Measurements from ENCODE around the gene NEDD4. TPM values are rescaled to one million over a fixed set of nuclear protein-coding genes. Genes with fewer than 3 reads are reported as not detected.
"Not testable (repeated sequence)": the region's sequence is repeated elsewhere in the genome, so short reads cannot be mapped to it uniquely, and the experiment has no call there.

Gene NEDD4
- total RNA-seq, 2 donors from 2014 or later = 10.4 to 16.5 TPM

- no peaks in the 10 kb centered on the region for H3K4me1 Mint-ChIP-seq
- TF ChIP-seq CTCF (conservative IDR thresholded peaks at IDR 0.05) = no peak
- H3K9me3 Mint-ChIP-seq = peaks cover 33% of the 10 kb centered on the region
- H3K4me3 ChIP-seq (ENCODE audit: low read length) = no peak overlapping the region
- 88 to 90% methylated on average over 2 to 3 of the region's 3 CpGs for WGBS, 2 experiments (ENCODE audit: insufficient coverage in 1 of 2, insufficient read length in 1 of 2)
- H3K27ac Mint-ChIP-seq = no peak overlapping the region
- H3K9me3 ChIP-seq (ENCODE audit: control insufficient read depth, low read length) = peaks cover 5% of the 10 kb centered on the region
- H3K27me3 Mint-ChIP-seq (ENCODE audit: insufficient read depth) = no peaks in the 10 kb centered on the region
- no peak overlapping the region for H3K27ac ChIP-seq (ENCODE audit: low read depth, low read length)
- H3K36me3 Mint-ChIP-seq (ENCODE audit: low read depth) = peaks cover 5% of the 10 kb centered on the region
- H3K36me3 ChIP-seq (ENCODE audit: control insufficient read depth, insufficient read depth, low read length) = no peaks in the 10 kb centered on the region
- no peak for DNase-seq
- H3K4me1 ChIP-seq (ENCODE audit: control insufficient read depth, insufficient read depth, low read length) = no peaks in the 10 kb centered on the region
- no peak overlapping the region for H3K9ac ChIP-seq (ENCODE audit: extremely low read depth, low read length, poor library complexity, severe bottlenecking)
- no peaks in the 10 kb centered on the region for H3K27me3 ChIP-seq (ENCODE audit: control insufficient read depth, insufficient read depth, low read length, poor library complexity, severe bottlenecking)
- no peak overlapping the region for H3K4me3 Mint-ChIP-seq
These were observed 22.9 kb upstream of the NEDD4 start for GRCh38 chr15:56016281-56016680.

DNA sequence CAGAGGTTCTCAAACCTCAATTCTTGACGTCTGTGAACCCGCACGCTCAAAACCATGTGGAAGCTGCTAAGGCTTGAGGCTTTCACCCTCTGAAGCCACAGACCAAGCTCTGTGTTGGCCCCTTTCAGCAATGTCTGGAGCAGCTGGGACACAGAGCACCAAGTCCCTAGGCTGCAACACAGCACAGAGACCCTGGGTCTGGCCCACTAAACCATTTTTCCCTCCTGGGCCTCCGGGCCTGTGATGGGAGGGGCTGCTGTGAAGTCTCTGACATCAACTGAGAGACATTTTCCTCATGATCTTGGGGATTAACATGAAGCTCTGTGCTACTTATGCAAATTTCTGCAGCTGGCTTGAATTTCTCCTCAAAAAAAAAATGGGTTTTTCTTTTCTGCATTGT is 21.3 kb upstream of the NEDD4 start:
- no peak for TF ChIP-seq CTCF (conservative IDR thresholded peaks at IDR 0.05)
- H3K4me3 ChIP-seq (ENCODE audit: low read length) = no peak overlapping the region
- Mint-ChIP-seq H3K4me3 (no peak overlapping the region), H3K4me1 (no peaks in the 10 kb centered on the region), H3K27me3 (ENCODE audit: insufficient read depth) (no peaks in the 10 kb centered on the region), H3K36me3 (ENCODE audit: low read depth) (peaks cover 5% of the 10 kb centered on the region), H3K27ac (no peak overlapping the region), H3K9me3 (peaks cover 33% of the 10 kb centered on the region)
- H3K4me1 ChIP-seq (ENCODE audit: control insufficient read depth, insufficient read depth, low read length) = no peaks in the 10 kb centered on the region
- peaks cover 5% of the 10 kb centered on the region for H3K9me3 ChIP-seq (ENCODE audit: control insufficient read depth, low read length)
- no peak for DNase-seq
- no peak overlapping the region for H3K27ac ChIP-seq (ENCODE audit: low read depth, low read length)
- WGBS, 2 experiments (ENCODE audit: insufficient coverage in 1 of 2, insufficient read length in 1 of 2) = 86 to 92% methylated on average over 4 of the region's 4 CpGs
- H3K9ac ChIP-seq (ENCODE audit: extremely low read depth, low read length, poor library complexity, severe bottlenecking) = no peak overlapping the region
- no peaks in the 10 kb centered on the region for H3K27me3 ChIP-seq (ENCODE audit: control insufficient read depth, insufficient read depth, low read length, poor library complexity, severe bottlenecking)
- H3K36me3 ChIP-seq (ENCODE audit: control insufficient read depth, insufficient read depth, low read length) = no peaks in the 10 kb centered on the region

- H3K9ac ChIP-seq (ENCODE audit: extremely low read depth, low read length, poor library complexity, severe bottlenecking); H3K27ac Mint-ChIP-seq; H3K9me3 Mint-ChIP-seq; H3K4me1 ChIP-seq (ENCODE audit: control insufficient read depth, insufficient read depth, low read length); H3K4me1 Mint-ChIP-seq; H3K36me3 ChIP-seq (ENCODE audit: control insufficient read depth, insufficient read depth, low read length); H3K27ac ChIP-seq (ENCODE audit: low read depth, low read length); H3K9me3 ChIP-seq (ENCODE audit: control insufficient read depth, low read length); H3K36me3 Mint-ChIP-seq (ENCODE audit: low read depth): not testable (repeated sequence)
- WGBS, 2 experiments (ENCODE audit: insufficient coverage in 1 of 2, insufficient read length in 1 of 2) = 5% methylated on average over 28 of the region's 40 CpGs; no CpG with 5 or more reads in 1 of the 2 experiments
- Histone ChIP-seq H3K4me3 (ENCODE audit: low read length) (peak overlapping the region; percentile 74), H3K27me3 (ENCODE audit: control insufficient read depth, insufficient read depth, low read length, poor library complexity, severe bottlenecking) (peaks cover 15% of the 10 kb centered on the region)
- H3K27me3 Mint-ChIP-seq (ENCODE audit: insufficient read depth) = peaks cover 27% of the 10 kb centered on the region
- peak overlapping the region; percentile 36 for H3K4me3 Mint-ChIP-seq
- peak; percentile 68 for DNase-seq
These were observed 13.6 kb upstream of the NEDD4 start for GRCh38 chr15:56007053-56007452.

- H3K27me3 ChIP-seq (ENCODE audit: control insufficient read depth, insufficient read depth, low read length, poor library complexity, severe bottlenecking) = peaks cover 15% of the 10 kb centered on the region
- not testable (repeated sequence) for H3K9me3 ChIP-seq (ENCODE audit: control insufficient read depth, low read length); H3K9ac ChIP-seq (ENCODE audit: extremely low read depth, low read length, poor library complexity, severe bottlenecking); H3K4me1 Mint-ChIP-seq; DNase-seq; H3K36me3 ChIP-seq (ENCODE audit: control insufficient read depth, insufficient read depth, low read length); H3K27ac ChIP-seq (ENCODE audit: low read depth, low read length); H3K36me3 Mint-ChIP-seq (ENCODE audit: low read depth); H3K9me3 Mint-ChIP-seq; H3K27ac Mint-ChIP-seq; H3K4me1 ChIP-seq (ENCODE audit: control insufficient read depth, insufficient read depth, low read length); H3K4me3 Mint-ChIP-seq; H3K4me3 ChIP-seq (ENCODE audit: low read length)
- WGBS, 2 experiments (ENCODE audit: insufficient coverage in 1 of 2, insufficient read length in 1 of 2) = 91 to 97% methylated on average over 5 of the region's 5 CpGs
- peaks cover 27% of the 10 kb centered on the region for H3K27me3 Mint-ChIP-seq (ENCODE audit: insufficient read depth)
These were observed 13.0 kb upstream of the NEDD4 start for GRCh38 chr15:56006371-56006770.

DNA sequence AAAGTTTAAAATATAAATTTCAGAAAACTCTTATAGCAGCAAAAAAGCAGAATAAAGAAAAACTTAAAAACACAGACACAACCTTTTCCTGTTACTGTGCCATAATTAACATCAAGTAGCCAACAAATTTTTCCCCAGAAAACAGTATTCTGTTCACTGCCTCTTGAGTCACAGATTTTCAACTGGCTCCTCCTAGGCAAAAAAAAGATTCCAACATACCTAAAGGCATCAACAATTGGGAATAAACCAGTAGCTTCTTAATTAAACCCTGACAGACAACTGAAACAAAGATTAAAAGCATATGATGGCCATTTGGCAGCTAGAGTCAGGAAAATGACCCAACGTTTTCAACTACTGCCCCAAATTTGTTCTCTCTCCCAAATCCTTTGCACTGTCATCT is 10.9 kb upstream of the NEDD4 start:
- WGBS, 2 experiments (ENCODE audit: insufficient coverage in 1 of 2, insufficient read length in 1 of 2) = no CpG with 5 or more reads among the region's 1 CpG
- not testable (repeated sequence) for H3K4me3 Mint-ChIP-seq; H3K4me3 ChIP-seq (ENCODE audit: low read length); H3K4me1 ChIP-seq (ENCODE audit: control insufficient read depth, insufficient read depth, low read length); H3K9me3 Mint-ChIP-seq; H3K4me1 Mint-ChIP-seq; H3K36me3 ChIP-seq (ENCODE audit: control insufficient read depth, insufficient read depth, low read length); H3K9ac ChIP-seq (ENCODE audit: extremely low read depth, low read length, poor library complexity, severe bottlenecking); H3K27ac Mint-ChIP-seq; DNase-seq; H3K9me3 ChIP-seq (ENCODE audit: control insufficient read depth, low read length); H3K36me3 Mint-ChIP-seq (ENCODE audit: low read depth); H3K27ac ChIP-seq (ENCODE audit: low read depth, low read length)
- peaks cover 27% of the 10 kb centered on the region for H3K27me3 ChIP-seq (ENCODE audit: control insufficient read depth, insufficient read depth, low read length, poor library complexity, severe bottlenecking)
- peaks cover 35% of the 10 kb centered on the region for H3K27me3 Mint-ChIP-seq (ENCODE audit: insufficient read depth)

- peaks cover 38% of the 10 kb centered on the region for H3K27me3 Mint-ChIP-seq (ENCODE audit: insufficient read depth)
- not testable (repeated sequence) for H3K9me3 Mint-ChIP-seq; H3K4me3 ChIP-seq (ENCODE audit: low read length); H3K27ac ChIP-seq (ENCODE audit: low read depth, low read length); H3K4me1 Mint-ChIP-seq; H3K9ac ChIP-seq (ENCODE audit: extremely low read depth, low read length, poor library complexity, severe bottlenecking); H3K4me1 ChIP-seq (ENCODE audit: control insufficient read depth, insufficient read depth, low read length); H3K9me3 ChIP-seq (ENCODE audit: control insufficient read depth, low read length); H3K36me3 Mint-ChIP-seq (ENCODE audit: low read depth); H3K27ac Mint-ChIP-seq; DNase-seq; H3K36me3 ChIP-seq (ENCODE audit: control insufficient read depth, insufficient read depth, low read length); H3K4me3 Mint-ChIP-seq
- WGBS, 2 experiments (ENCODE audit: insufficient coverage in 1 of 2, insufficient read length in 1 of 2) = no CpG with 5 or more reads among the region's 1 CpG
- H3K27me3 ChIP-seq (ENCODE audit: control insufficient read depth, insufficient read depth, low read length, poor library complexity, severe bottlenecking) = peaks cover 27% of the 10 kb centered on the region
These were observed 10.4 kb upstream of the NEDD4 start for GRCh38 chr15:56003777-56004176.
